SK-N-SH treated with all-trans-retinoic acid at 6 μM for 48 hours (cell line): ENCODE results near the gene PLPP3.
A peak's percentile ranks its signal among the peaks of the same experiment; 100 is the strongest.

ENCODE experiments used
- ATAC-seq: fragments of 200-7000 bp; cut with Tn5 transposase; 3 replicates; pipeline ENCODE4 v1.9.1; 2020; ENCODE audit warnings: mild to moderate bottlenecking, moderate library complexity
- ARNTL ChIP-seq: fragments of 450-650 bp; formaldehyde crosslinking; IDR thresholded peaks from 2 replicates; pipeline ENCODE4 v1.5.0; 2020; ENCODE audit warnings: low read depth, mild to moderate bottlenecking, moderate library complexity, borderline replicate concordance
- BACH2 ChIP-seq: fragments of 250-450 bp; sonication (Bioruptor Pico); IDR thresholded peaks from 2 replicates; pipeline ENCODE4 v1.9.0; 2021; ENCODE audit warnings: mild to moderate bottlenecking, borderline replicate concordance
- CREB5 ChIP-seq: fragments of 250-450 bp; sonication (Bioruptor Pico); IDR thresholded peaks from 2 replicates; pipeline ENCODE4 v1.5.1; 2020; ENCODE audit warnings: low read depth, mild to moderate bottlenecking, moderate library complexity
- CSDC2 ChIP-seq: fragments of 250-450 bp; sonication (Bioruptor Pico); IDR thresholded peaks from 2 replicates; pipeline ENCODE4 v1.5.0; 2020; ENCODE audit warnings: mild to moderate bottlenecking, moderate library complexity
- CSRNP3 ChIP-seq: fragments of 250-450 bp; sonication (Bioruptor Pico); IDR thresholded peaks from 2 replicates; pipeline ENCODE4 v1.5.1; 2021; ENCODE audit warnings: mild to moderate bottlenecking, moderate library complexity
- ESRRG ChIP-seq: fragments of 250-450 bp; sonication (Bioruptor Pico); IDR thresholded peaks from 2 replicates; pipeline ENCODE4 v1.6.1; 2021; ENCODE audit warnings: mild to moderate bottlenecking
- GLIS3 ChIP-seq: fragments of 250-450 bp; sonication (Bioruptor Pico); IDR thresholded peaks from 2 replicates; pipeline ENCODE4 v1.5.0; 2020; ENCODE audit warnings: mild to moderate bottlenecking, moderate library complexity
- ISL1 ChIP-seq: fragments of 250-450 bp; sonication (Bioruptor Pico); IDR thresholded peaks from 2 replicates; pipeline ENCODE4 v2.1.2; 2022; ENCODE audit warnings: mild to moderate bottlenecking, moderate library complexity
- OSR1 ChIP-seq: fragments of 250-450 bp; sonication (Bioruptor Pico); IDR thresholded peaks from 2 replicates; pipeline ENCODE4 v1.8.0; 2022; ENCODE audit warnings: moderate library complexity, mild to moderate bottlenecking, inconsistent platforms
- PATZ1 ChIP-seq: fragments of 250-450 bp; sonication (Bioruptor Pico); IDR thresholded peaks from 2 replicates; pipeline ENCODE4 v1.8.0; 2020; ENCODE audit warnings: mild to moderate bottlenecking, moderate library complexity, borderline replicate concordance
- POU6F1 ChIP-seq: fragments of 250-450 bp; sonication (Bioruptor Pico); IDR thresholded peaks from 2 replicates; pipeline ENCODE4 v1.8.0; 2021; ENCODE audit warnings: low read depth, mild to moderate bottlenecking, moderate library complexity, borderline replicate concordance
- PPARA ChIP-seq: fragments of 250-450 bp; sonication (Bioruptor Pico); IDR thresholded peaks from 2 replicates; pipeline ENCODE4 v1.5.0; 2020; ENCODE audit warnings: mild to moderate bottlenecking, borderline replicate concordance
- RARB ChIP-seq: fragments of 250-450 bp; sonication (Bioruptor Pico); IDR thresholded peaks from 2 replicates; pipeline ENCODE4 v1.8.0; 2021; ENCODE audit warnings: mild to moderate bottlenecking, moderate library complexity
- SNAI2 ChIP-seq: fragments of 250-450 bp; sonication (Bioruptor Pico); IDR thresholded peaks from 2 replicates; pipeline ENCODE4 v1.5.0; 2020; ENCODE audit warnings: mild to moderate bottlenecking, moderate library complexity
- TCF4 ChIP-seq: fragments of 250-450 bp; sonication (Bioruptor Pico); IDR thresholded peaks from 2 replicates; pipeline ENCODE4 v1.8.0; 2021; ENCODE audit warnings: mild to moderate bottlenecking, moderate library complexity, borderline replicate concordance
- TOX ChIP-seq: fragments of 250-450 bp; sonication (Bioruptor Pico); IDR thresholded peaks from 2 replicates; pipeline ENCODE4 v1.8.0; 2021; ENCODE audit warnings: mild to moderate bottlenecking, moderate library complexity, borderline replicate concordance
- ZC3H10 ChIP-seq: fragments of 250-450 bp; sonication (Bioruptor Pico); IDR thresholded peaks from 2 replicates; pipeline ENCODE4 v1.5.1; 2021; ENCODE audit warnings: mild to moderate bottlenecking, moderate library complexity
- ZFP3 ChIP-seq: fragments of 250-450 bp; sonication (Bioruptor Pico); IDR thresholded peaks from 2 replicates; pipeline ENCODE4 v1.5.0; 2020; ENCODE audit warnings: mild to moderate bottlenecking, moderate library complexity
- ZFP30 ChIP-seq: fragments of 450-650 bp; formaldehyde crosslinking; IDR thresholded peaks from 2 replicates; pipeline ENCODE4 v1.5.0; 2022; ENCODE audit warnings: mild to moderate bottlenecking, moderate library complexity
- ZNF565 ChIP-seq: fragments of 450-650 bp; formaldehyde crosslinking; conservative IDR thresholded peaks from 2 replicates; pipeline ENCODE4 v1.5.0; 2020; ENCODE audit warnings: low read depth, mild to moderate bottlenecking, moderate library complexity
- ZNF70 ChIP-seq: fragments of 450-650 bp; formaldehyde crosslinking; IDR thresholded peaks from 2 replicates; pipeline ENCODE4 v1.5.0; 2020; ENCODE audit warnings: mild to moderate bottlenecking, moderate library complexity
- ZNF8 ChIP-seq: fragments of 450-650 bp; formaldehyde crosslinking; IDR thresholded peaks from 2 replicates; pipeline ENCODE4 v1.5.0; 2020; ENCODE audit warnings: mild to moderate bottlenecking, moderate library complexity

The PLPP3 gene

GRCh38 chr1:56578963-56579875, at the start of gene PLPP3:
Gene PLPP3 (minus strand): TSS chr1:56579563. CDS start chr1:56579016, 547 bp downstream.
- ATAC-seq, result peak; percentile 88
- TF ChIP-seq TOX (CRISPR knock-in tag) (no peak), ZNF70 (0 out of 2 replicates have a peak, but pooled peaks have one; percentile 9), ZFP3 (no peak), ISL1 (CRISPR knock-in tag) (peak; percentile 34; the same call in 1 of the 2 replicates)

GRCh38 chr1:56627636-56628039, 48.3 kb upstream of the PLPP3 start:
- no peak for ATAC-seq
- no peak for TF ChIP-seq CSRNP3 (CRISPR knock-in tag)
- TF ChIP-seq ESRRG (CRISPR knock-in tag), result no peak
- no peak for TF ChIP-seq RARB (CRISPR knock-in tag)
- no peak for TF ChIP-seq TOX (CRISPR knock-in tag)
- TF ChIP-seq CREB5 (CRISPR knock-in tag), result no peak
- TF ChIP-seq PATZ1, result no peak
- TF ChIP-seq ARNTL (CRISPR knock-in tag), result no peak
- TF ChIP-seq ISL1 (CRISPR knock-in tag), result no peak
- no peak for TF ChIP-seq SNAI2 (CRISPR knock-in tag)
- no peak for TF ChIP-seq GLIS3 (CRISPR knock-in tag)
- no peak for TF ChIP-seq ZNF565
- TF ChIP-seq, all 23 proteins: peak for 0

- no peak for TF ChIP-seq ISL1 (CRISPR knock-in tag)
- no peak for TF ChIP-seq ESRRG (CRISPR knock-in tag)
- no peak for TF ChIP-seq CREB5 (CRISPR knock-in tag)
- TF ChIP-seq ZC3H10 (CRISPR knock-in tag), result no peak
- no peak for TF ChIP-seq GLIS3 (CRISPR knock-in tag)
- TF ChIP-seq OSR1, result no peak
- TF ChIP-seq PPARA, result no peak
- TF ChIP-seq RARB (CRISPR knock-in tag), result no peak
- no peak for TF ChIP-seq BACH2
- no peak for TF ChIP-seq ZNF8
- ATAC-seq, result no peak
Measured at GRCh38 chr1:56627019-56627635, 47.8 kb upstream of the PLPP3 start.

GRCh38 chr1:56626546-56626945, 47.2 kb upstream of the PLPP3 start:
- TF ChIP-seq ARNTL (CRISPR knock-in tag) (no peak), ZNF70 (no peak), SNAI2 (CRISPR knock-in tag) (no peak), CSRNP3 (CRISPR knock-in tag) (no peak), POU6F1 (CRISPR knock-in tag) (no peak), TCF4 (CRISPR knock-in tag) (no peak), ISL1 (CRISPR knock-in tag) (no peak), ZFP30 (no peak), PPARA (no peak), ZC3H10 (CRISPR knock-in tag) (no peak), CSDC2 (CRISPR knock-in tag) (no peak), ZNF8 (no peak), CREB5 (CRISPR knock-in tag) (no peak), ZFP3 (no peak)
- peak; percentile 38; the same call in 1 of the 3 replicates for ATAC-seq
